ENCODE results near the gene DPEP2.
"Not testable (repeated sequence)": the region's sequence is repeated elsewhere in the genome, so short reads cannot be mapped to it uniquely, and the experiment has no call there.

DPEP2 gene

GRCh38 chr16:67972285-67972684 lies 27.0 kb downstream of the DPEP2 start:
- not testable (repeated sequence) for DNase-seq

- no peak for DNase-seq
Observed at GRCh38 chr16:67971111-67971510, 28.2 kb downstream of the DPEP2 start.

GRCh38 chr16:67969254-67970039 lies 29.8 kb downstream of the DPEP2 start:
- peak in 1 of 2 donors; percentile 39 for DNase-seq

GRCh38 chr16:67968400-67969253 lies 30.7 kb downstream of the DPEP2 start, which contains the start of gene SLC12A4:
SLC12A4 (minus strand) TSS chr16:67968637; CDS start chr16:67968553, 84 bp downstream.
- peak; percentile 85 to 93 for DNase-seq

- DNase-seq = peak in 1 of 2 donors; percentile 38
Observed at GRCh38 chr16:67967958-67968399, 31.3 kb downstream of the DPEP2 start.

GRCh38 chr16:67967183-67967957 lies 31.9 kb downstream of the DPEP2 start:
- peak in 1 of 2 donors; percentile 40 for DNase-seq

- DNase-seq = no peak
Observed at GRCh38 chr16:67966549-67967182, 32.6 kb downstream of the DPEP2 start.

GRCh38 chr16:67965668-67966548 lies 33.4 kb downstream of the DPEP2 start:
- DNase-seq = no peak

GRCh38 chr16:67964477-67965131 lies 34.7 kb downstream of the DPEP2 start:
- DNase-seq = no peak

GRCh38 chr16:67963662-67964321 lies 35.5 kb downstream of the DPEP2 start:
- DNase-seq = no peak

GRCh38 chr16:67963292-67963661 lies 36.0 kb downstream of the DPEP2 start:
- DNase-seq = no peak

GRCh38 chr16:67962135-67962534 lies 37.1 kb downstream of the DPEP2 start:
- DNase-seq = no peak

GRCh38 chr16:67961551-67961957 lies 37.7 kb downstream of the DPEP2 start:
- no peak for DNase-seq

- DNase-seq = no peak
Observed at GRCh38 chr16:67959536-67960329, 39.6 kb downstream of the DPEP2 start.

- DNase-seq = no peak
Observed at GRCh38 chr16:67957622-67958021, 41.7 kb downstream of the DPEP2 start.

- DNase-seq = no peak
Observed at GRCh38 chr16:67954421-67955196, 44.7 kb downstream of the DPEP2 start.

GRCh38 chr16:67953641-67954375 lies 45.5 kb downstream of the DPEP2 start:
- no peak for DNase-seq

- DNase-seq = no peak
Observed at GRCh38 chr16:67951485-67951884, 47.8 kb downstream of the DPEP2 start.

Data from CD4-positive, alpha-beta T cell treated with Interferon alpha-2 for 1 hour (primary cell).